GM11168 (cell line): ENCODE results near the gene CLN6.

ENCODE experiments used
- in situ Hi-C: fragments of 300-500 bp; cut with MboI; formaldehyde crosslinking; loops from one replicate; pipeline ENCODE4 v1.12.0; 2022; ENCODE audit warnings: low sequenced_read_pairs; ENCODE audit not compliant: unreplicated experiment

The CLN6 gene

DNA sequence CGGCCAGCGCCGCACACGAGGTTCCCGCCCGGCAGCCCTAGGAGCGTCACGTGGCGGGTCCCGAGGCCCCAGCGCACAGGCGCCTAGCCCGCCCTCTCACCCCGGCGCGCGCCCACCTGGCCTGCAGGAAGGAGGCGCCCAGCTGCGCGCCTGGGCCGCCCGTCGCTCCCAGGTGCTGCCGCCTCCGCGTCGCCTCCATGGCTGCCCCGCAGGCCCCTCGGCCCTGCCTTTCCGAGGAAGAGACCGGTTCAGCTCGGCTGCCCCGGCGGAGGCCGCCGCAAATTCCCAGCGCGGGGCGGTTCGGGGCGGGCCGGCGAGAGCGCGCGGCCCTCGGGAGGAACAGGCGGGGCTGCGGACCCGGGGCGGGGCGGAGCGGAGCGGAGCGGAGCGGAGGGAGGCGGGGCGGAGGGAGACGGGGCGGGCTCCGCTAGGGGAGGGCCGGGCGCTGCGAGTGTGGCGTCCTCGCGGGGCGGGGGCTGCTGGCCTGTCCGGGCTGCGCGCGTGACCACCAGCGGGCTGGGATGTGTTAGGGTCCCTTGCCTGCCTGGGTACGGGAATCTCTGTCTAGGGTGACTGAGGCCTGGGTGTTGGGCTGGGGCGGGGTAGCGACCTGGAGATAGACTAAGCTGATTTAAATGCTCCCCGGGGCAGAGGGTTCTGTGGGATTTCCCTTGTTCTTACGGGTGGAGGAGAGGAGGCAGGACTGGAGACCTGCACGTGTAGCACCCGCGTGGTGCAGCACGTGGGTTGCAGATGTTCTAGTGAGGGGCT is at the start of gene CLN6:
Gene CLN6 (minus strand): TSS at position 343 of the 771 bp plus-strand sequence. CDS start 144 bp downstream, at position 199.
- in situ Hi-C loops = no loop called here

DNA sequence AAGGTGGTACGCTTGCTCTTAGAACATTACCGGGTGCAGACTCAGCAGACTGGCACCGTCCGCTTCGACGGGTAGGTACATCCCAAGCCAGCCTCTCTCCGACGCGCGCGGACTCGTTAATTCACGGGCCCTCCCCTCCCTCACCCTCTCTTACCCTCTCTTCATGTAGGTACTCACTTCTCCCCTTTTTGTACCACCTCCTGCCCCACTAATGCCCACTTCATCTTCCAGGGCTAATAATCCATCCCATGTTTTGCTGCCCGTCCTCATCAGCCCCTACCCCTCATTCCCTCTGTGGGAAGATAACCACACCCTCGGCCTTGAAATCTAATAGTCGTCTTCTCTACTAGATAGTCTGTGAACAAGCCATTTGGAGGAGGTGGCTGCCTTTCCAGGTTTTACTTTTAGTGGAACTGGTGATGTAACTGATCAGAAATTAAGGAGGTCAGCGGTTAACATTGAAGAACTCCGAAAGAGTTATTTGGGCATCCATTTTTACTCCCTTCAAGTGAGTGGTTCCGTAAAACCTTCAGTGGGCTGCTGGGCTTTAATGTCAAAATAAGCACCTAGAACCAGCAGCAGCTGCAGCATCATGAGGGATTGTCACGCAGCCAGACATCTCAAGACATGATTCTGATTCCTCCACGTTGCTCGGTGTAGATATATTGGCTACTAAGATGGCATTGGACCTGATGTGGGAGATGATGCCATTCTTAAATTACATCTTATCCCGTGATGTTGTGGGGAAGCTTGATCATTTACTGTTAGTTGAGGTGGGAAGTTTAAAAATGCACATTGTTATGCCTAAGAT is 49.3 kb upstream of the CLN6 start:
- in situ Hi-C loops = no loop called here

DNA sequence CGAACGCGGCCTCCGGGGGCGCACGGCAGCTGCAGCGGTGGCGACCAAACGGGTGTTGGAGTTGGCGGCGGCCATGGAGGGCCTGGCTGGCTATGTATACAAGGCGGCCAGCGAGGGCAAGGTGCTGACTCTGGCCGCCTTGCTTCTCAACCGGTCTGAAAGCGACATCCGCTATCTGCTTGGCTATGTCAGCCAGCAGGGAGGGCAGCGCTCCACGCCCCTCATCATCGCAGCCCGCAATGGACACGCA is 48.7 kb upstream of the CLN6 start:
- in situ Hi-C loops = no loop called here

DNA sequence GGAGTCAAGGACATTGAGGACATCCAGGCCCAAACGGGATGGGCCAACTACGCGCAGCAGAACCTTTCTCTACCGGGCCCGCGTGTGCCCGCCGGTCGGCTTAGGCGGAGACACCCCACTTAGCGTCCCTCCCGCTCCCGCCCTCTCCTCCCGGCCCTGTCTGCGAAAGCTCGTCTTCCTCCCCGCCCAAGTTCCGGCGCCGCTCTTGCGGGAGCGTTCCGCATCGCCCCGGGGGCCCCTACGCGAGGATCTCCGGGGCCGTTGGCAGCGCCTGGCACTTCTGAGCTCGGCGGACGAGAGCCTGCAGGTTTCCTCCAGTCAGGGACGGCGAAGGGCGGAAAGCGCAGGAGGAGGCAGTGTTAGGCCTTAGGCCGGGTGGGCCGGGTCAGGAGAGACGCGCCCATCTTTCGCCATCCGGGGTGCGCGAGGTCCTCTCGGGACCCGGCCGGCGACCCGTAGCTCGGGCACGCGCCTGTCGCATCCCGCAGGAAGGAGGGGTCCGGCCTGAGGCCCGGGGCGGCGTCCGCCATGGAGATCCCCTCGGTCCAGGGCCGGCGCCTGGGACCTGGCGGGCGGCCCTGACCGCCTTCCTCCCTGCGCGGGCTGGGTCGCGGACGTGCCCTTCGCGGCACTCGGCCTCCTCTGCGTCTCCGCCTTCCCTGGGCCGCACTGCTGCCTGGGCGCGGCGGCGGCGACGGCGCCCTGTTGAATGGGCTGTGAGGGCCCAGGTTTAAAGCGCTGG is 48.2 kb upstream of the CLN6 start, which contains the start of gene FEM1B:
Gene FEM1B (plus strand): TSS at position 143 of the 742 bp plus-strand sequence. CDS start 673 bp downstream, outside the sequence.
- in situ Hi-C loops = no loop called here

DNA sequence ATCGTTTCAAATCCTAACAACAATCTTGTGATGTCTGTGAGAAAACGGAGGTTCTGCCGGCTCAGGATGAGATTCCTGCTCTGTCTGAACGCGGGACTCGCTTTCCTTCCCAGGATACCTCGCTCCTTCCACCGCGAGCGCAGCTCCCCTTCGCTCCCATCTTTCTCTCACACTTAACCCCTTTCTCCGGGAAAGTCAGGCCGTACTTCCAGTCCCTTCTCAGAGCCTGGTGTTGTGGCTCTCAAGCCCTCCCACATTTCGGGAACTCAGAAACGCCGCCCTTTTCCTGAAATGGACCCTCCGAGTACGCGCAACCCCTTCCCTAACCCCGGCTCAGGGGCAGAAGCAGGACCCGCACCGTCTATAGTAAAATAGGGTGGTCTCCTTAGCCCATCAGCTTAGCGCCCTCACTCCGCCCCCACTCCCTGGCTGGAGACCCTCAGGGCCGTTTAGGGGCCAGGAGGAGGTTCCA is 47.6 kb upstream of the CLN6 start:
- in situ Hi-C loops = no loop called here

DNA sequence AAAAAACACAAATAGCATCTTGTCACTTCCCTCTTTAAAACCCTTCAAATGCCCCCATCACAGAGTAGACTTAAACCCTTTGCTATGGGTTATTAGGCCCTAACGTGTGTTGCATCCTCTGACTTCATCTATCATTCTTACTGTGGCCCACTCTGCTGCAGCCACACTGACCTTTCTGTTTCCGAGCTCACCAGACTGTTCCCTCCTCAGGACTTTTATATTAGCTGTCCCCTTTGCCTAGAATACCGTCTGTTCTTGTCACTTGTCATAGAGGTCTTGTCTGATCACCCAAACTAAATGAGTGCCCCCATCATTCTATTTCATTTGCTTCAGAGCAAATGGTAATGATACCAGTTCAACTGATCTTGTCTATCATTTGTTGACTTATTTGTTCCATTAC is 47.1 kb upstream of the CLN6 start:
- in situ Hi-C loops = no loop called here

DNA sequence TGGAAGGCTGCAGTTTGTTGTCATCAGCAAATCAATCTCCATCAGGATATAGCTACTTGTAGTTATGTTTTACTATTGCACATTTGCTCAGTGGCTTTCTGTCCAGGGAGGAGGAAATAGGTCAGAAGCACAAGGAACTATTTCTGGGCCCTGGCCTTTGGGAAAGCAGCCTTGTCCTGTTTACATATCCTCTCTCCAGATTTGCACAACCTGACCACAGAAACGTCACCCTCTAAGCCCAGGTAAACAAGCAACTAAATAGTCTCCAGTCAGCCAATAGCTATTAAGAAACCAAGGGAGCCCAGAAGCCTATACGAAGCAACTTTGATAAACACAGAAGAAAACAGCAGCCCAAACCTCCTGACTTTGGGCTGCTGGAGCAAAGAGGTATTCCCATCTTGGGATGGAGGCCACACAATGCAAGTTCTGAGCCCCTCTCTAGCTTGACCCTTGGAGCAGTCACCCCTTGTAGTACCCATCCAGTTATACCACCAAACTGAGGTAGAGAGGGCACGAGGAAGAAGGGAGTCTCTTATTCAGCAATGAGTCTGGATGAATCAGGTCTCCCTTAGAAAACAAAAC is 45.7 kb upstream of the CLN6 start:
- in situ Hi-C loops = no loop called here

DNA sequence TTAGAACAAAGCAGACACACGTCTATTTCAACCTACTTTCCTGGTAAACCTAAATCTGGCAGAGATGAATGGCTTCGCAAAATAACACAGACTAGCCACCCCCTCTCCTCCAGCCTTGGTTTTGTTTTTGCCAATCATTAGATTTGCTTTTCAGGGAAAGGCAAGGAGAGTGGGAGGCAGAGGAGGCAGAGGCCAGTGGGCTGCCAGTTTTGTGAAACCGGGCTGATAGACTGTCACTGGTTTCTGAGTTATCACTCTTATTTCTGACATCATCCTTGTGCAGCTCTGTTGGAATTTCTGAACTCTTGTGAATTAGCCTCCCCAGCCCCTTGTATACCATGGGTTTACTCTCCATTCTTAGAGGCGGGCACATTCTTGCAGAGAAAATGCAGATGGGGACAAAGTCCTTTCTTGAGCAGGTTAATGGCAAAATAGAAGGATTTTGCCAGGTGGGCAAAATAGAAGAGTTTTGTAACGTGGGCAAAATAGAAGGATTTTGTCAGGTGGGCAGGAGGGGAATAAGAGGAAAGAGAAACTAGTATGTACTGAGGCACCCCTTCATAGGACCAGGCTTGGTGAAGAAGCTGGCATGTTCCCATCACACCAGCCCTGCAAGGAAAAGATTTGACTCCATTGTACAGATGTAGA is 44.8 kb upstream of the CLN6 start:
- in situ Hi-C loops = no loop called here

DNA sequence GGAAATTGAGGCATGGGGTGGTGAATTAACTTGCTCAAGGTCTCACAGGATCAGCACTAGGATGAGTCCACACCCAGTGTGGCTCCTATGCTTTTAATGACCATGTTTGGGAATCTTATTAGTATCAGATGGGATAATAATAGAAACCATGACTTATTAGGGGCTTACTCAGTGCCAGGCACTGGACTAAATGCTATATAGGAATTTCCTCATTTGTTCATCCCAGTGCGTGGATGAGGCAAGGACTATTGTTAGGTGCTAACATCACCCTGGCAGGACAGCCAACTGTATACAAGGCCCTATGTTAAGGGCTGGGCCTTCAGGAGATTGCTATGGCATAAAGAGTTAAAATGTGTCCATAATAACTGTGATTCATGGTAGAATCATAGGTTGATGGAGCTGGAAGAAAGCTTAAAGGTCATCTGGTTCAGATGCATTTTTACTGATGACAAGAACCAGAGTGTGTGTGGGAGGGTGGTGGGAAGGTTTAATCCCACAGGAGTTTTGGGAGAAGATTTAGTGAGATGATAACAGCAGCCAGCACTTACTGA is 43.3 kb upstream of the CLN6 start:
- in situ Hi-C loops = no loop called here

DNA sequence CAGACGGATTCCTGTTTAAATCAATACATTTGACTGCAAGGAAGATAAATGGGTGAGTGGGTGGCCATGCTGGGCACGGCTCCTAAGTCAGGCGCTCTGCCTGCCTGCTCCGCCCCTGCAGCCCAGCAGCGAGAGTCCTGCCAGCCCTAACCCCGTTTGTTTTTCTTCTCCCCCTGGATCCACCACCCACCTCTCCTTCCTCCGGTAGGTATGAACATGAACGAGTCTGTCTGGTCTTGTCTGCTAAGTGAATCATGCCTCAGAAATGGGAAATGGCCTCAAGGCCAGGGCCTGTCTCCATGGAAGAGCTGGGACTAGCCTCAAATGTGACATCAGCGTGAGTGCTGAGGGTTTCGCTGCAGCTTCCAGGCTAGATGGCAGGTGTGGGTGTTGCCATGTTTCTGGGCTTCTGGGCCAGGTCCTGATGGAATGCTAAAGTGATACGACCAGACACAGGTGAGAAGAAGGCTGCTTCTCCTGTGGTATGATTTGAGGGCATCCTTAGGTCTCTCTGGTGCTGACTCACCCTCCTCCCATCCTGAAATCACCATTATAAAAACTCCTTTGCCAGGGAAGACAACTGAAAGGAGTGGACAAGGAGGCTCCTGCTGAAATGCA is 42.4 kb upstream of the CLN6 start:
- in situ Hi-C loops = no loop called here

DNA sequence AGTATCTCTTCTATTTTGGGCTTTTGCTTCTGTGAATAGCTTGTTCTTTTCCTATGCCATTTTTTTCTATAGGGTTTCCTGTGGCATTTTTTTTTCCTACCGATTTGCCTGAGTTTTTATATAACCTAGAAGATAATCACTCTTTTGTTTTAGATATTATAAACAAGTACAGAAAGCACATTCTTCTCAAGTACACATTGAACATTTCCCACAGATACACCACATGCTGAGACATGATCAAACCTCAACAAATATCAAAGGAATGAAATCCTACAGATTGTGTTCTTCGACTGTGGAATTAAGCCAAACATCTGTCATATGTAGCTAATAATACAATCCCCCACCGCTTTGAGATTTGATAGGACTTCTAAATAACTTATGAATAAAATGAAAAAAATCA is 38.9 kb upstream of the CLN6 start:
- in situ Hi-C loops = no loop called here

DNA sequence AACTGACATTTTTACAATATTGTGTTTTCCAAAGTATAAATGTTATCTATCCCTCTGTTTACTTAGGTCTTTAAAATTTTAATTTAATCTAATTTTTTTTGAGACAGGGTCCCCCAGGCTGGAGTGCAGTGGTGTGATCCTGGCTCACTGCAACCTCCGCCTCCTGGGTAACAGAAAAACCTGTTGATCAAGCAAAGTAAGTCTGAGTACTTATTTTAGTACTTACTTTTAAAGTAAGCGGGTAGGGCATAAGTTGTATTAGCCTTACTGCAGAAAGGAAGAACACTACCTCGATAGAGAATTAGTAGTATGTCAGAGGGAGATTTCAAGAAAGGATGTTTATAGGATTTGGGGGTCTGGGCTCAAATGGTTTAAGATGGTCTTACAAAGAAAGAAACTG is 36.1 kb upstream of the CLN6 start:
- in situ Hi-C loops = no loop called here

DNA sequence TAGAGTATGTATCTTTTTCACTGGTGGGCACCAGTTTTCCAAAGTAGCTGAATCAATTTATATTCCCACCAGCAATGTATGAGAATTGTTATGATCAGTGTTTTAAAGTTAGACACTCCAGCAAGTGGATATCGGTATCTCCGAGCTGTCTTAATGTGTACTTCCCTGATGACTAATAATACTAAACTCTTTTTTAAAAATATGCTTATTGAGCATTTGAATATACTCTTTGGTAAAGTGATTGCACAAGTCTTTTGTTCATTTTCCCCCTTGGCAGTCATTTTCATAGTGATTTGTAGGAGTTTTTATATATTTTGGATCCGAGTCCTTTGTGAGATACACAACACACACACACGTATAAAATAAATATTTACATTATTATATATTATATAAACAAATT is 35.6 kb upstream of the CLN6 start:
- in situ Hi-C loops = no loop called here

DNA sequence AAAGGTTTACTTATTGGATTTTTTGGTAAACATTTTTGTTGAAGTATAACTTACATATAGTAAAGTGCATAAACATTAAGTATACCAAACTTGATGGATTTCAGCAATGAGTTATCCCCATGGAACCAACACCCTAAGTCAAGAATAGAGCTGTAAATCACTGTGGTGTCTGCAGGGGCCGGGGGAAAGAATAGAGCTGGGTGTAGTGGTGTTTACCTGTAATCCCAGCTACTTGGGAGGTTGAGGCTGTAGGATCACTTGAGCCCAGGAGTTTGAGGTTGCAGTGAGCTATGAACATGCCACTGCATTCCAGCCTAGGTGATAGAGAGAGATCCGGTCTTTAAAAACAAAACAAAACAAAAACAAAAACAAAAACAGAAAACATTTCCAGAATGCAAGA is 34.8 kb upstream of the CLN6 start:
- in situ Hi-C loops = no loop called here

DNA sequence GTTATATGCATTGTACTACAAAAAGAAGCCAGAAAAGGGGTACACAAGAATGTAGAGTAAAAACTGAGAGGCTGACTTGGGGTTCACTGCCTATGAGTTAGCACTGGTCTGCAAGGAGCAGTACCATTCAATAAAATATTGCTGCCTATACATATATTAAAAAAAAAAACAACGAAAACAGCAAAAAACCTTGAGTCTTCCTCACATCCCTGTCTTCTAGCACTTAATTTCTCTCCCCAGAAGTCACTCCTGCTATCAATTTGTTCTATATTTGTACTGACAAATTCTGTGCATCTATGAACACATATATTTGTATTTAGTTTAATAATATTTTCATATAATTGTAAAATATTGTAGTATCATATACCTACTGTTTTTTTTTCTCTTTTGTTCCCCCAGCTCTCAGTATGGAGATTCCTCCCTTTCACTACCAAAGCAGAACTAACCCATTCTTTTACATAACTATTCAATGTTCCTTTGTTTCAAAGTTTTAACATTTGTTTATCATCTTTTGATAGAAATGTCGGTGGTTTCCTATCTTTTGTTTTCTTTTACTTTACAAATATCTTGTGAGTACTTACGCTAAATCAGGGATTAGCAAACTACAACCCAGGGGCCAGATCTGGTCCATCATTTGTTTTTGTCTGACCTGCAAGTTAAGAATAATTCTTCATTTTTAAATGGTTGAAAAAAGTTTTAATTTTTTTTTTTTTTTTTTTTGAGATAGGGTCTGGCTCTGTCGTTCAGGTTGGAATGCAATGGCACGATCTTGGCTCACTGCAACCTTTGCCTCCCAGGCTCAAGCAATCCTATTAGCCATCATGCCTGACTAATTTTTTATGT is 33.2 kb upstream of the CLN6 start:
- in situ Hi-C loops = no loop called here

DNA sequence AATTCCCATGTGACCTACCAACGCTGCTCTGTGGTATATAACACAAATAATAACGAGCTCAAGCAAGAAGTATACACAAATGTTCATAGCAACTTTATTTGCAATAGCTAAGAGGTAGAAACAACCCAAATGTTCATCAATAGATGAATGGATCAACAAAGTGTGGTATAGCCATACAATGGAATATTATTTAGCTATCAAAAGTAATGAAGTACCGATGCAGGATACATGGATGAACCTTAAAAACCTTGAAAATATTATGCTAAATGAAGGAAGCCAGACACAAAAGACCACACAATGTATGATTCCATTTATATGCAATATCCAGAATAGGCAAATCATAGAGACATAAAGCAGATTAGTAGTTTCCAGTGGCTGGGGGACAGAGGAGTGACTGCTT is 32.5 kb upstream of the CLN6 start:
- in situ Hi-C loops = no loop called here

DNA sequence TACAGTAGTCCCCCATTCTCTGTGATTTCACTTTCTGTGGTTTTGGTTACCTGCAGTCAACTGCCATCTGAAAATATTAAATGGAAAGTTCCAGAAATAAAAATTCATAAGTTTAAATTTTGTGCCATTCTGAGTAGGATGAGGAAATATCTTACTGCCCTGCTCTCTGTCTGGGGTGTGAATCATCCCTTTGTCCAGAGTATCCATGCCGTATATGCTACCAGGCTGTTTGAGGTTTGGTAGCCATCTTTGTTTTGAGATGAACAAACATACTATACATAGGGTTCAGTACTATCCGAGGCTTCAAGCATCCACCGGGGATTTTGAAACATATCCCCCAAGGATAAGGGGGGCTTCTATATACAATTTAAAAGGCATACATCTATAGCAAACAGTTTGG is 31.7 kb upstream of the CLN6 start:
- in situ Hi-C loops = no loop called here

DNA sequence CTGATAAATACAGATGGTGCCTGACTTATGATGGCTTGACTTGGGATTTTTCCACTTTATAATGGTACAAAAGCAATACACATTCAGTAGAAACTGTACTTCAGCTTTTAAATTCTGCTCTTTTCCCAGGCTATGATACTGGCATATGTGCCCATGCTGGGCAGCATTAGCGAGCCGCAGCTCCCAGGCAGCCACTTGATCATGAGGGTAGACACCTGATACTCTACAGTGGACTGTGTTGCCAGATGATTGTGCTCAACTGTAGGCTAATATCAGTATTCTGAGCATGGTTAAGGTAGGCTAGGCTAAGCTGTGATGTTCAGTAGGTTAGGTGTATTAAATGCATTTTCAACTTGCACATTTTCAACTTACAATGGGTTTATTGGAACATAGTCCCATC is 30.4 kb upstream of the CLN6 start:
- in situ Hi-C loops = loop anchor here (5.0 kb wide), 1 partner anchor 132 kb away; no protein-coding TSS in a partner anchor
